SK-N-SH (cell line): ENCODE results near the gene PTOV1. TPM values are rescaled to one million over a fixed set of nuclear protein-coding genes. Genes with fewer than 3 reads are reported as not detected.
A peak's percentile ranks its signal among the peaks of the same experiment; 100 is the strongest.

Source experiments
- CTCF ChIA-PET: fragments of 300-600, 350-600 bp; formaldehyde crosslinking; extraction: SDS; loops from one replicate; lab custom pipeline; 2021; lab: Yijun Ruan, JAX
- POLR2A ChIA-PET: fragments of 350-600 bp; sonication (Branson Sonifier 250); formaldehyde crosslinking; extraction: SDS; loops from one replicate; lab custom pipeline; 2020; ENCODE audit warnings: antibody characterized with exemption, inconsistent platforms; lab: Yijun Ruan, JAX
- DNase-seq: peaks from one replicate; pipeline ENCODE4 v3.0.0; 2012
- H2AFZ ChIP-seq: fragments of 200-600 bp; sonication (generic); 2 replicates; pipeline ENCODE4 v1.8.1; 2016; ENCODE audit warnings: antibody characterized with exemption, mild to moderate bottlenecking, low read depth
- H3F3A ChIP-seq: fragments of 200-600 bp; sonication (generic); replicated peaks from 2 replicates; pipeline ENCODE3; 2016; ENCODE audit warnings: antibody characterized with exemption, mild to moderate bottlenecking; ENCODE audit not compliant: insufficient read depth
- H3K27ac ChIP-seq, 2 experiments: fragments of 200-500 bp in 1 of 2; fragments of 200-600 bp in 1 of 2; sonication (Bioruptor generic) in 1 of 2; sonication (generic), shearing (Covaris generic) in 1 of 2; 2 replicates each; pipeline versions ENCODE4 v1.5.1 to v1.6.1; 2014 to 2016; ENCODE audit warnings: low read depth in 2 of 2, inconsistent platforms in 1 of 2, low read length in 1 of 2, mild to moderate bottlenecking in 1 of 2, mixed read lengths in 1 of 2
- H3K27me3 ChIP-seq: fragments of 200-600 bp; sonication (generic), shearing (Covaris generic); 2 replicates; pipeline ENCODE4 v1.6.1; 2016; ENCODE audit warnings: mixed run types; ENCODE audit not compliant: insufficient read depth
- H3K36me3 ChIP-seq, 2 experiments: fragments of 200-500 bp in 1 of 2; fragments of 200-600 bp in 1 of 2; sonication (Bioruptor generic) in 1 of 2; sonication (generic) in 1 of 2; replicated peaks in 1 of 2; 2 replicates each; pipeline versions ENCODE3 to v1.5.1; 2014 to 2016; ENCODE audit warnings: low read length in 1 of 2, mild to moderate bottlenecking in 1 of 2; ENCODE audit not compliant: insufficient read depth in 2 of 2, control insufficient read depth in 1 of 2
- H3K4me1 ChIP-seq, 2 experiments: fragments of 200-500 bp in 1 of 2; fragments of 200-600 bp in 1 of 2; sonication (Bioruptor generic) in 1 of 2; sonication (generic), shearing (Covaris generic) in 1 of 2; 2 replicates each; pipeline versions ENCODE4 v1.5.1 to v1.6.1; 2014 to 2016; ENCODE audit warnings: low read depth in 1 of 2, low read length in 1 of 2, mixed run types in 1 of 2; ENCODE audit not compliant: insufficient read depth in 2 of 2, control insufficient read depth in 1 of 2
- H3K4me2 ChIP-seq: fragments of 200-600 bp; sonication (generic), shearing (Covaris generic); 2 replicates; pipeline ENCODE4 v1.6.1; 2017; ENCODE audit warnings: mixed run types
- H3K4me3 ChIP-seq, 2 experiments: fragments of 200-500 bp in 1 of 2; fragments of 200-600 bp in 1 of 2; sonication (Bioruptor generic) in 1 of 2; sonication (generic), shearing (Covaris generic) in 1 of 2; 2 replicates each; pipeline versions ENCODE4 v1.5.1 to v1.8.1; 2014 to 2016; ENCODE audit warnings: low read depth in 2 of 2, inconsistent platforms in 1 of 2, low read length in 1 of 2, mild to moderate bottlenecking in 1 of 2, mixed read lengths in 1 of 2, moderate library complexity in 1 of 2
- H3K79me2 ChIP-seq: fragments of 200-600 bp; sonication (generic); 2 replicates; pipeline ENCODE4 v1.8.1; 2017; ENCODE audit warnings: mild to moderate bottlenecking; ENCODE audit not compliant: insufficient read depth
- H3K9ac ChIP-seq: fragments of 200-600 bp; sonication (generic); 2 replicates; pipeline ENCODE4 v1.6.1; 2017; ENCODE audit warnings: mixed run types
- H3K9me2 ChIP-seq: fragments of 200-600 bp; sonication (generic); 2 replicates; pipeline ENCODE4 v1.6.1; 2017; ENCODE audit warnings: mixed run types
- H3K9me3 ChIP-seq: fragments of 200-600 bp; sonication (generic); 2 replicates; pipeline ENCODE4 v1.6.1; 2017; ENCODE audit warnings: mixed run types, mild to moderate bottlenecking, moderate library complexity
- H4K20me1 ChIP-seq: fragments of 200-600 bp; sonication (generic); 2 replicates; pipeline ENCODE4 v1.6.1; 2017; ENCODE audit warnings: mild to moderate bottlenecking, mixed run types; ENCODE audit not compliant: insufficient read depth
- ELF1 ChIP-seq: IDR thresholded peaks from 2 replicates; pipeline ENCODE4 v1.4.0; 2012
- FOXJ3 ChIP-seq: sonication (generic); formaldehyde crosslinking; IDR thresholded peaks from 2 replicates; pipeline ENCODE4 v1.5.1; 2020; ENCODE audit warnings: mild to moderate bottlenecking, missing genetic modification reagents
- FOXM1 ChIP-seq: IDR thresholded peaks from 2 replicates; pipeline ENCODE4 v1.4.0; 2012; ENCODE audit warnings: low read depth, mild to moderate bottlenecking
- GABPA ChIP-seq: IDR thresholded peaks from 2 replicates; pipeline ENCODE4 v1.4.0; 2012; ENCODE audit warnings: low read depth, mild to moderate bottlenecking
- IRF3 ChIP-seq: fragments of 150-350 bp; IDR thresholded peaks from 2 replicates; pipeline ENCODE4 v1.6.1; 2016; ENCODE audit warnings: mild to moderate bottlenecking, low read depth, low read length
- MAX ChIP-seq: IDR thresholded peaks from 2 replicates; pipeline ENCODE4 v1.4.0; 2012; ENCODE audit warnings: low read depth
- NFIC ChIP-seq: IDR thresholded peaks from 2 replicates; pipeline ENCODE4 v1.4.0; 2012; ENCODE audit warnings: borderline replicate concordance
- POLR2AphosphoS5 ChIP-seq: IDR thresholded peaks from 2 replicates; pipeline ENCODE4 v1.6.1; 2012; ENCODE audit warnings: low read depth, low read length
- RAD21 ChIP-seq: IDR thresholded peaks from 2 replicates; pipeline ENCODE4 v1.6.1; 2012; ENCODE audit warnings: mild to moderate bottlenecking, low read length
- RXRA ChIP-seq: IDR thresholded peaks from 2 replicates; pipeline ENCODE4 v1.4.0; 2012; ENCODE audit warnings: low read depth, mild to moderate bottlenecking, borderline replicate concordance
- SIN3A ChIP-seq: IDR thresholded peaks from 2 replicates; pipeline ENCODE4 v1.6.1; 2012; ENCODE audit warnings: low read depth, mild to moderate bottlenecking, low read length, moderate library complexity, borderline replicate concordance
- TCF12 ChIP-seq: IDR thresholded peaks from 2 replicates; pipeline ENCODE4 v1.4.0; 2012
- USF1 ChIP-seq: IDR thresholded peaks from 2 replicates; pipeline ENCODE4 v1.4.0; 2012; ENCODE audit warnings: low read depth, borderline replicate concordance
- ZBTB33 ChIP-seq: IDR thresholded peaks from 2 replicates; pipeline ENCODE4 v1.4.0; 2012; ENCODE audit warnings: low read depth, borderline replicate concordance
- WGBS: methylation state at CpG from one replicate; pipeline ENCODE4 v1.1.6; 2017; ENCODE audit warnings: low lambda C conversion rate; 5-methylcytosine and 5-hydroxymethylcytosine counted together
- polyA plus RNA-seq, 3 experiments: library from polyadenylated mRNA; depleted of rRNA; stranded (reverse); fragments of >200 nt; gene quantifications; 2 replicates each; pipeline ENCODE4 v1.2.3, GENCODE V29; 2012

PTOV1 gene
- polyA plus RNA-seq, 1 of the 3 experiments (the other 2 are of a cell fraction): 95.0 TPM

GRCh38 chr19:49807904-49808675, 42.9 kb upstream of the PTOV1 start:
- H3K9ac ChIP-seq: no peak overlapping the region
- no peaks in the 10 kb centered on the region for H3K79me2 ChIP-seq
- no peak overlapping the region; a peak in 1 of 4 replicates for H3K4me3 ChIP-seq
- TF ChIP-seq POLR2AphosphoS5: no peak
- TF ChIP-seq RXRA: no peak
- no peak for TF ChIP-seq ZBTB33
- TF ChIP-seq FOXJ3: no peak
- TF ChIP-seq MAX: no peak
- TF ChIP-seq SIN3A: no peak
- no peak for TF ChIP-seq NFIC
- TF ChIP-seq ELF1: no peak
- no peak for TF ChIP-seq USF1
- no peak for TF ChIP-seq FOXM1
- no peak for TF ChIP-seq GABPA
- no peak for TF ChIP-seq RAD21
- no peak for TF ChIP-seq TCF12
- no peak for TF ChIP-seq IRF3
- H3K36me3 ChIP-seq: peaks cover 8 to 22% of the 10 kb centered on the region in 2 experiments
- DNase-seq: no peak
- peak overlapping the region; percentile 18 to 36; a peak in 2 of 4 replicates for H3K27ac ChIP-seq
- ChIA-PET CTCF (no interaction called here), POLR2A (no interaction called here)
- H3K4me2 ChIP-seq: peak overlapping the region; percentile 97; the same call in 1 of the 2 replicates
- no peaks in the 10 kb centered on the region for H3K27me3 ChIP-seq
- H3K4me1 ChIP-seq: peaks cover 12 to 20% of the 10 kb centered on the region in 2 experiments; a peak in 3 of 4 replicates
- no peaks in the 10 kb centered on the region for H3K9me2 ChIP-seq
- H2AFZ ChIP-seq: no peak overlapping the region
- WGBS: 93% methylated on average over 20 of the region's 20 CpGs
- peaks cover 20% of the 10 kb centered on the region for H3F3A ChIP-seq
- peaks cover 4% of the 10 kb centered on the region; the same call in 1 of the 2 replicates for H4K20me1 ChIP-seq
- H3K9me3 ChIP-seq: no peaks in the 10 kb centered on the region
